HG03520 (cell line): Measurements from ENCODE around the gene BMP8B.

Experiments
- ATAC-seq: cut with Tn5 transposase; IDR thresholded peaks from one replicate; pipeline ENCODE4 v1.9.1; 2021; ENCODE audit warnings: mild to moderate bottlenecking, moderate library complexity; ENCODE audit not compliant: unreplicated experiment

The BMP8B gene

DNA sequence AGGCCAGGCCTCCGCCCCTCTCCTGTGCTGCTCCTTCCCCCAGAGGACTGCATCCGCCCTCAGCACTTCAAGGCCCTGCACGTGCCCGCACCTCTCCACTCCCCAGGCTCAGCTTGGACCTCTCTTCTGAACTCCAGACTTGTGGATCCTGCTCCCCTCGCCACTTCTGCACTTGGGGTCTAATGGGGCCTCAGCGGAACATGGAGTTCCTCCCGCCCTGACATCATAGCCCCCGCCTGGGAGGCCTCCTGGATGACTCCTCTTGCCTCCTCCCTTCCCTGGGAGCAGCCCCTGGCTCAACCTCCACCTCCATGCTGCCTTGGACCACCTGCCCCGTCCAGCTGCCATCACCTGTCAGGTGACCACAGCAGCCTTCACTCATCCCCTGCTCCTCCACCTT, 27.6 kb downstream of the BMP8B start:
- no peak for ATAC-seq

- ATAC-seq, result no peak
Measured at GRCh38 chr1:39760074-39761008, 28.3 kb downstream of the BMP8B start.

DNA sequence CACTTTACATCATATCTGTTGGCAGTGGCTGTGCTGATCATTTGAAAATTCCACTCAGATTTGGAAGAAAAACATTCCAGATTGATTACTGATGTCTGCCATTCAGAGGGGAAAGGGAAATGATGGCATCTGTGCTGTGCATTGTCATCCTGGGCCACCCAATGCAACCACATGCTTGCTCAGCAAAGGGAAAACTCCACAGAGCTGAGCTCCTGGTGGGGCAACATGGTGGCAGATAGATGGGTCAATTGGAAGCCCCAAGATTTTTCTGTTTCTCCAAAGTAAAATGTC, 29.3 kb downstream of the BMP8B start:
- ATAC-seq, result no peak

DNA sequence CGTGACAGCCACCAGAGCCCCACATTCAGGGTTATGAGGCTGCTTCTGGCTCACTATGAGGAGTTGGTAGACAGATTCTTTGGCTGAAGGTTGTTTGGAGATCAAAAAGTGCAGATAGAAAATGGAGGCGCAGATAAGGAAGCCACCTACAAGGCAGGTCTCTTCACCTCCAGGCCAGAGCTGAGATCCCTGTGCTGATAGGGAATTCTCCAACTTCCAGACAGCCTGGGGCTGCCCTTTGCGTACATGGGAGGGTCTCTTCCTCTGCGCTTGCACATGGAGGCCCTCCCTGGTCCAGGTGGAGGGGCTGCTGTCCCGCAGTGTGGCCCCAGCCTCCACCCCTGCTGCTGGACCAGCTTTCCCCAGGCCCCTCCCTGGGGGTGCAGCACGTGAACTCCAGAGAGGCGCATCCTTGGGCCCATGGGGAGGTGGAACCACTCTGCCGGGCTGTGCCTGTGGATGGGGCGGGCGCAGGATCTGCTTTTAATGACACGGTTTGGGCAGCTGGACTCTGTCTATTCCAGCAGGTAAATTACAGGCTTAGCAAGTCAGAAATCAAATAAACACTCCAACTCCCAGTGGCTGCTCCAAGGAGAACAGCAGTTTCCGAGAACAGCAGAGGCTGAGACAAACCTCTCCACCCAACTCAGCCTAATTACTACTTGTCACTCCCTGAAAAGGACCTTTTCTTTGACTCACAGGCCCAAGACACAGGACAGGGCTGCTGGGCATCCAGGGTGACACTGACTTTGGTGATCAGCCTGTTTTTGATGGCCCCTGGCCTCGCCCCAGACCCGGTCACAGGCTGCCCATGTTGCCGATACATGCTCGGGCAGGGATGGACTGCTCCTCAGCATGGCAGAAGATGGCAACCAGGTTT, 29.9 kb downstream of the BMP8B start:
- ATAC-seq, result no peak

DNA sequence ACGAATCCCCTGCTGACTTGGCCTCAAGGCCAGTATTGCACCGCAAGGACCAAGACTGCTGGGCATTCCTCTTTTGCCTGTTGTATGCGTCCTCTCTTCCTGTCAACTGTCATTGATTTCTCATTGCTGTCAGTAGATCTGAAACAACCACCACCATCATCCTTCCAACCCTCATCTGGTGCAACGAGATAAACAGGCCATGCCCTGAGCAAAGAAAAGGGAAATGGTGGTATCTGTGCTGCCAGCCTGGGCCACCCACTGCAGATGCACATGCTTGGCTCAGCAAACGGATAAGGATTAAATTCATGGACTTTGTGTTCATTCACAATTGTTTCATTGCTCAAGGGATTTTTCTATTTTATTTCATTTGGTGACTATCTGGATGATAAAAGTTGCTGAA, 31.2 kb downstream of the BMP8B start:
- no peak for ATAC-seq

GRCh38 chr1:39755965-39756659, 32.6 kb downstream of the BMP8B start:
- no peak for ATAC-seq

DNA sequence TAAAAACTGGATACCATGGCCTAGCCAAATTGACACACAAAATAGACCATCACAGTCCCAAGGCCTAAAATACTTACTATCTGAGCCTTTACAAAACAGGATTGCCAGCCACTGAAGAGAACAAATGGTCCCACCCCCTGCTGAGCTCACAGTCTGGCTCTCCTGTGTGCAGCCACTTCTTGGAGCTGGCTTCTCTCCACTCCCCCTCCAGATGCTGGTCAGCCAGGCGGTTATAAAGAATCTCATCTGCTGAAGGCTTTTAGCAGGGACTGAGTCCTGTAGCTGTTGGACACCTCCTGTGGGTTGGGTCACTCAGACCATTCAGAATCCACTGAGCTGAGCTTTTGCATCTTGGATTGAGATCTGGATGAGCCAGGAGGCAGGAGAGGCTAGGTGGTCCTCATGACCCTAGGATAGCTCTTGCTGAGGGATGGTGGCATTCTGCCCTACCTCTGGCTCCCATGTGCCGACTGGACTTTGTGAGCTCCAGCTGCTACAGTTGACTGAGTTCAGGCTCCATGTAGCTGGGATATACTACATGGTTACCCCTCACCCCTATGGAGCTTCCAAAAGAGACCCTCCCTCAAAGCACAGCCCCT, 33.7 kb downstream of the BMP8B start:
- no peak for ATAC-seq

DNA sequence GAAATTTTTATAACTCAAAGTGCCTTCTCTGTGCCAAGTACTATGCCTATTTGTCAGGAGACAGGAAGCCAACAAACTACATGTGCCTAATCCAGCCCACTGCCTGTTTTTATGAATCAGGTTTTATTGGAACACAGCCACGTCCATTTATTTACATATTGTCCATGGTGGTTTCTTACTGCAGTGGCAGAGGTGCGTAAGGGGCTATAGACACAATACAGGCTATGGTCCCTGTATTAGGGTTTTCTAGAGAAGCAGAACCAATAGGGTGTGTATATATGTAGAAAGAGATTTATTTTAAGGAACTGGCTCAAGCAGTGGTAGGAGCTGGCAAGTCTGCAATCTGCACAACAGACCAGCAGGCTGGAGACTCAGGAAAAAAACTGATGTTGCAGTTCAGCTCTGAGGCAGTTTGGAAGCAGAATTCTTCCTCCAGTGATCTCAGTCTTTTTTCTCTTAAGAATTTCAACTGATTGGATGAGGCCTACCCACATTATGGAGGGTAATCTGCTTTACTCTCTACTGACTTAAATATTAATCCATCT, 34.6 kb downstream of the BMP8B start:
- ATAC-seq, result no peak

DNA sequence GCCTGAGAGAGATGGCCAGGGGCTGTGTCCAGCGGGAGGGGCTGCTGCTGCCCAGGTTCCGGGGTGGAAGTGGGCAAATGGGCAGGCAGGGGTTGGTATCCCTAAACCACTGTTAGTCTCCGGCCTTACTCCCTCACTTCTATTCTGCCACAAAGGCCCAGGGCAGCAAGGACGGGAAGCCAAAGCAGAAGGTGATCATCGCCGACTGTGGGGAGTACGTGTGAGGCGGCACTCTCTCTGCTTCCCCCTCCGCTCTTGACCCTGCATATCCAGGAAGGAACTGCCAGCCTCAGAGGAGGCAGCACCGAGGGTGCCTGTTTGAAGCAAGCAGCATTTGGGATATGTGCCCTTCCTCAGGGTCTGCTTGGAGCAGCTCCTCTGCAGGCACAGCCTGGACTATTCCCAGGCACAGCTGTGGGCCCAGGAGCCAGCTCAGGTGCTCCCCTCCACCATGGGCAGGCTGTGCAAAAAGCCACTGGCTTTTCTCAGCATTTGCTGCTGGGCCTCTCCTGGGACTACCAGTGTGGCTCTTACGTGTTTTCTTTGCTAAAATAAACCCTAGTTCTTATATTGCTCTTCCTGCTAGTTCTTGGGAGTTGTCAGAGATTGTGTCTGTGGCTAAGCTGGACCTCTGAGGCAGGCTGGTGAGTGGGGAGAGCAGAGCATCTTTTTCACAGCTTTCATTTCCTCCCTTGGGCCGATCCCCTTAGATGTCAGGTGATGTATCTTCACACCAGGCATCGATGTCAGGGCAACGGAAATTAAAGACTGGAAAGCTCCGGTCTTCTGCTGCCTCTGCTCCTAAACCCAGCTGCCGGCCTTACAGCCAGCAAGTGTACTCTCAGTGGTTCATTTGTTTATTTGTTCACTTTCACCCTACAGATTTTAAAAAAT, 35.3 kb downstream of the BMP8B start:
- ATAC-seq, result no peak

DNA sequence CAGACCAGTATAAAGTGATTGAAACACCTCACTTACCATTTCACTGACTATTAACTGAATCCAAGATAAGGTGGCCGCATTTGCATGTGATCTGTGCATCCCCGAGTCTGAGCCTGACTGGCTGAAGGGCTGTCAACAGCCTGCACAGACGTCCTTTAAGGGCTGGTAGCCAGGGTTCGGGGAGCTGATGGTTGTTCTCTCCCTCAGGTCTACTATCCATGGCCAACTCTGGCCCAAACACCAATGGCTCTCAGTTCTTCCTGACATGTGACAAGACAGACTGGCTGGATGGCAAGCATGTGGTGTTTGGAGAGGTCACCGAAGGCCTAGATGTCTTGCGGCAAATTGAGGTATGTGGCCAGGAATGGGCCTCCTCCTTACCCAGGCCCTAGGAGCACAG, 36.0 kb downstream of the BMP8B start:
- ATAC-seq, result no peak

DNA sequence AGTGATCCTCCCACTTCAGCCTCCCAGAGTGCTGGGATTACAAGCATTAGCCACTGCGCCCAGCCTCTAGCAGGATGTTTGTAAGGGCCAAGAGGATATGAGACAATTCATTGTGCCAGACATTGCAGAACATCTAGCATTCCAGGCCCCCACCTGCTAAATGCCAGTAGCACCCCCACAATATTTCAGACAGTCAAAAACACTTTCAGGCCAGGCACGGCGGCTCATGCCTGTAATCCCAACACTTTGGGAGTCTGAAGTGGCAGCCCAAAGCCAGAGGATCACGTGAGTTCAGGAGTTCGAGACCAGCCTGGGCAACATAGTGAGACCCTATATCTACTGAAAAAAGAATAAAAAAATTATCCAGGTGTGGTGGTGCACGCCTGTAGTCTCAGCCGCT, 37.1 kb downstream of the BMP8B start:
- no peak for ATAC-seq

DNA sequence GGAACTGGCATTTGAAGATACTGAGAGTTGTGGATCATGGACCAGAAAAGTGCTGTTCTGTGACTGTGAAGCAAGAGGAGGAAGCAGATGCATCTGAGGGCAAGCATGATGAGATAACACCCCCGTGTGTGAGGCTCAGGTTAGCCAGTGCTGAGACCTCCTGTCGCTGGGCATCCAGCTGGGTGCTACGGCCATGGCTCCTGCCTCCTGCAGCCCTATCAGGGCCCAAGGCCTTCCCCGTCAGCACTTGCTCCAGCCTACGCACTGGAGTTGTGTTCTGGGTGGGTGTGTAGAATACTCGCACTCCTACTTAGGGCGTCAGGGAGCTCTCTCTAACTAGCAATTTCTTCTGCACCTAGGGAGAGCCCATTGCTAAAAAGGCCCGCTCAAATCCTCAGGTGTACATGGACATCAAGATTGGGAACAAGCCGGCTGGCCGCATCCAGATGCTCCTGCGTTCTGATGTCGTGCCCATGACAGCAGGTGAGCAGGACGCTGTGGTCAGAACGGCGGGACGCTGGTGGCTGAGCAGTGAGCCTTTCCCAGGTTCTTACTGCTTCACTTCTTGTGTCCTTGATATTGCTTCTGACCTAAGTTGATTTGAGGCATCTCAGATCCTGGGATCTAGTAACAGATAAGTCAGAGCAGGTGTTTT, 43.5 kb downstream of the BMP8B start:
- ATAC-seq, result no peak

- ATAC-seq, result peak; percentile 78
Measured at GRCh38 chr1:39738622-39739366, 49.9 kb downstream of the BMP8B start, which contains the start of gene PPIE. Gene PPIE (plus strand): TSS chr1:39738882. CDS start chr1:39738901, 19 bp downstream.

GRCh38 chr1:39737546-39738169, 51.0 kb downstream of the BMP8B start:
- ATAC-seq, result no peak

DNA sequence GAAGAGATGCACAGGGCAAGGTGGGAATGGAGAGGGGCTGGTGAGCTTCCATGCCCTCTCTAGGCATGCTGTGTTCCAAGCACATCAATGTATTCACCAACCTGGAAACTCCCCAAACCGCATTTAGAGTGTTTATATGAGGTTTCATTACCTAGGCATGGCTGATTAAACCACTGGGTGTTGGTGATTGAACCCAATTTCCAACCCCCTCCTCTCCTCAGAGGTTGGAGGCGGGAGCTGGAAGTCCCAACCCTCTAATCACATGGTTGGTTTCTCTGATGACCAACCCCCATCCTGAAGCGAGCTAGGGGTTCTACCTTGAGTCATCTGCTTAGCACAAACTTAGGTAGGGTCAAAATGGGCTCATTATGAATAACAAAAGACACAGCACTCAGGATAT, 52.9 kb downstream of the BMP8B start:
- ATAC-seq, result no peak

DNA sequence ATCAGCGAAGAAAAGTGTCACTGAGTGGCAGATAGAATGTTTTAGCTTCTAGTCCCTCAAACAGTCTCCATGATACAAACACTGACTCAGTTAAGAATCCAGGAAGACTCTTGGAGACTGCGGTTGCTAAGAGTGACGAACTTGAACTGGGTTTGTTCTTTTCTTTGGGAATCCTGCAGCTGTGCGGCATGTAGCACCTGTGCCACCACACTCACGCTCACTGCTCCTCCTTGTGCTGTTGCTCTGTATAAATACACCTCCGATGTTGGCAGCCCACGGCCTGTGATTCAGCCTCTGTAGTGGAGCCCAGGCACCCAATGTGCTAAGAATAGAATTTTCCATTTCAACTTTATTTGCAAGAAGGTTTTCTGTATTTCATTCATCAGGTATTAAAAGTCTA, 55.5 kb downstream of the BMP8B start:
- no peak for ATAC-seq

DNA sequence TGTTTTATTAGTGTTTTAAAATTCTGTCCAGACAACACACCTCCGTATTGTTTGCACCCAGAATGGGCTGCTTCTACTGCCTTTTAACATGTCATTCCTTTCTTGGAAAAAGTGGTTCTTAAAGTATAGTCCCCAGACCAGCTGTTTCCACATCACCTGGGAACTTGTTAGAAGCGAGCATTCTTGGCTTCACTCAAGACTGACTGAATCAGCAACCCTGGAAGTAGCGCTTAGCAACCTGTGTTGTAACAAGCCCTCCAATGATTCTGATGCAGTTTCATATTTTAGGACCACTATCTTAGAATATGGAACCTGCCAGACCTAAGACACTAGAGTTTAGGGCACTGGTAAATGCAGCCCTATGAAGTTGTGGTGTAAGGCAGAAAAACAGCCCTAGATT, 55.9 kb downstream of the BMP8B start:
- no peak for ATAC-seq

- ATAC-seq, result no peak
Measured at GRCh38 chr1:39729842-39730241, 58.8 kb downstream of the BMP8B start.
